CD4-positive, alpha-beta T cell treated with Interleukin-12 subunit alpha and Interleukin-12 subunit beta, for 1 hour (primary cell): ENCODE measurements around the gene CFAP46.
"Not testable (repeated sequence)": the region's sequence is repeated elsewhere in the genome, so short reads cannot be mapped to it uniquely, and the experiment has no call there.

ENCODE experiments used
- DNase-seq: peaks from one replicate; pipeline ENCODE4 v3.0.0-alpha.2; 2020

Gene CFAP46

DNA sequence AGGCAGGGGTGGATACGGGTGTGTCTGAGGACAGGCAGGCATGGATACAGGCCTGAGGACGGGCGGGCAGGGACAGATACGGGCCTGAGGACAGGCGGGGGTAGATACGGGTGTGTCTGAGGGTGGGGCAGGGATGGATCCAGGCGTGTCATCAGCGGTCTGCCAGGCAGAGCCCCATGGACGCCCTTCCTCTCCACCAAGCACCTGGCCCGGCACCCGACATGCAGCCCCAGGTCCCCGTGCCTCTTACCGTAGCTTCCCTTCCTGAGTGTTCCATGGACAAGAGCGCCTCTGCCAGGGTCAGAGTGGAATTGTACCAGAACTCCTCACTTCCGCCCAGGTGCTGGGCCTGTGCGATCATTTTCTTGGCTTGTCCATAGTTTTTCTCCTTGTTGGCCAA lies 81.8 kb downstream of the CFAP46 start:
- DNase-seq = no peak

- DNase-seq = no peak
Measured at GRCh38 chr10:132859084-132859855, 83.1 kb downstream of the CFAP46 start.

- no peak for DNase-seq
Measured at GRCh38 chr10:132858121-132859081, 84.0 kb downstream of the CFAP46 start.

DNA sequence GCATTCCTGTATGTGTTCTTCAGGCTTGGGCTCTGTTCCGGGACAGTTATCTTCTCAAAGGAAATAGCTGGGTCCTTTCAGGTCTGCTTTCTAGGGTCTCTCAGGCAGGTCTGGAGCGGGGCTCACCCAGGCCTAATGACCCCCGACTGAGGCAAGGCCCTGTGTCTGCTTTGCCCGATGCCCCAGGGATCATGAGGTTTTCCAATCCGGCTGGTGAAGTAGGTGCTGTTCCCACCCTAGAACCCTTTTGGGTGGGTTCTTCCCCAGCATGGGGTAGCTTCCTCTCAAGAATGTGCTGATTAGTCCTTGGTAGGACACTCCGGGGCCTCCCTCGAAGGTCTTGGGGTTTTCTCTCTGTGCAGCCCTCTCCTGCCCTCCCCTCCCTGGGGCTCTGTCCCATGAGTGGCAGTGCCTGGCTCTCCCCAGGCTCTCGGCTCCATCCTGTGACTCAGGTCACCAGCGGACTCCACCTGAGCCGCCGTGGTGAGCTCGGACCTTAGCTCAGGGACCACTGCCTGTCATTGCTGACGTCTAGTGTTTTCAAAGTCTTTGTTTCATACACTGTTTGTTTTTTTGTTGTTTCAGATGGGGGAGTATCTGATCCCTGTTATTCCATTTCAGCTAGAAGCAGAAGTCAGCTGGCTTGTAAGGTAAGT lies 85.4 kb downstream of the CFAP46 start:
- no peak for DNase-seq

- no peak for DNase-seq
Measured at GRCh38 chr10:132855889-132856288, 86.5 kb downstream of the CFAP46 start.

- no peak for DNase-seq
Measured at GRCh38 chr10:132851451-132851850, 90.9 kb downstream of the CFAP46 start.

GRCh38 chr10:132850896-132851295 lies 91.5 kb downstream of the CFAP46 start:
- DNase-seq = no peak

GRCh38 chr10:132850246-132850645 lies 92.1 kb downstream of the CFAP46 start:
- no peak for DNase-seq

DNA sequence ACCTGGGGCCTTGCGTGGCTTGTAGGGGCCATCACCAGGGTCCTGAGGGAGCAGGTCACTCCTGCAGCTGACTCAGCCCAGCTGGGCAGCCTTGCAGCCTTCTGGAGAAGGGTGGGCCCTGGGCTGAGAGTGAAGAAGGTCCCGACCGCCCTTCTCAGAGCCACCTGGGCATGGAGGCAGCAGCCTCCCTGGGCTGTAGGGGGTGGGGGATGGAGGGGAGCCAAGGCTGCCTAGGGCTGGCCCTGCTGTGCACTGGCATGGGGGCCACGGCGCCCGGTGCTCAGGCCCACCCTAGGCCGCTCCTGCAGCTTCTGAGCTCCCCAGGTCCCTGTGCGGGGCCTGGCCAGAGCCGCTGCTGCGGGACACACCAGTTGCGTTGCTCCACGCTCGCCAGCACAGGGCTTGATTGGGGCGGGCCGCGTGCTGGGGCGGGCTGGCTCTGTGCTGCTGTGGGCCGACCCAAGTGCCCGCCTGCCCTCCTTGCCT lies 92.8 kb downstream of the CFAP46 start:
- no peak for DNase-seq

DNA sequence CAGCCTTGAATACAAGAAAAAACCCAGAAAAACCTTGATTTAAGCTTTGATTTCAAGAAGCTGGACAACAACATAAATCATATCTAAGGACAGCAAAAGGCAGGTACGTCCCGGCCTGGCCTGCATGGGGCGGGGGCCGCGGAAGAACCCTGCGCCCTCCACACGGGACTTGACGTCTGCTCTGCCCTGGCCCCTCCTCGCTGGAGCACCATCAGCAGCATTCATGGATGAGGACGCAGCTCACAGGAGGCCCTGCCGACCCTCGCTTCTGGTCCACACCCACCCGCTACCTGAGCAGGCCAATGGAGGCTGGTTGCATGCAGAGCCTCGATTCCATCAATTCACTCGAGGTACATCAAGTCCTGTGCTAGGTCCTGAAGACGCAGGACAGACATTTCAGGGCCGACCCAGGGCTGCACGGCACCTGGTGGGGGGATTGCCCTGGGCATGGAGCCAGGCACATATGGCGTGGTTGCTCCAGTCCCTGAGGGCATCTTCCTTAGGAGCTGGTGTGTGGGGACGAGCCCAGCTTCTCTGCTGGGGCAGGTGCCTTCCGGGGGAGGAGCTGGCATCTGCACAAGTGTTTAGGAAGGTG lies 93.3 kb downstream of the CFAP46 start:
- no peak for DNase-seq

GRCh38 chr10:132848291-132848701 lies 94.1 kb downstream of the CFAP46 start:
- no peak for DNase-seq

DNA sequence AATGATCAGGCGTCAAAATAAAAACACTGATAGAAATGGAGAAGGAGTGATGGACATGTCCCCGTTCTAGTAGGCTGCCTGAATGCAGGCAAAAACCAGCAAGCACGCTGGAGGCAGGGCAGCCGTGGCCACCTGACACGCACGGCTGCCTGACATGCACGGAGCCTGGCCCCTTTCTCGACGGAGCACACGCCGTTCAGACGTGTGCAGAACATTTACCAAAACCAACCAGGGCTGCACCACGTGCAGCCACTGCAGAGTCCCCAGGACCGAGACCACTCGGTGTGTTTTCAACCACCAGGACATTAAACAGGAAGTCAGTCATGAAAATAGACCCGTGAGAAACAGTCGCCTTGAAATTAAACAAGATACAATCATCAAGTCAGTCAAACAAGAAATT lies 94.5 kb downstream of the CFAP46 start:
- DNase-seq = no peak

GRCh38 chr10:132847416-132847777 lies 95.0 kb downstream of the CFAP46 start:
- no peak for DNase-seq

DNA sequence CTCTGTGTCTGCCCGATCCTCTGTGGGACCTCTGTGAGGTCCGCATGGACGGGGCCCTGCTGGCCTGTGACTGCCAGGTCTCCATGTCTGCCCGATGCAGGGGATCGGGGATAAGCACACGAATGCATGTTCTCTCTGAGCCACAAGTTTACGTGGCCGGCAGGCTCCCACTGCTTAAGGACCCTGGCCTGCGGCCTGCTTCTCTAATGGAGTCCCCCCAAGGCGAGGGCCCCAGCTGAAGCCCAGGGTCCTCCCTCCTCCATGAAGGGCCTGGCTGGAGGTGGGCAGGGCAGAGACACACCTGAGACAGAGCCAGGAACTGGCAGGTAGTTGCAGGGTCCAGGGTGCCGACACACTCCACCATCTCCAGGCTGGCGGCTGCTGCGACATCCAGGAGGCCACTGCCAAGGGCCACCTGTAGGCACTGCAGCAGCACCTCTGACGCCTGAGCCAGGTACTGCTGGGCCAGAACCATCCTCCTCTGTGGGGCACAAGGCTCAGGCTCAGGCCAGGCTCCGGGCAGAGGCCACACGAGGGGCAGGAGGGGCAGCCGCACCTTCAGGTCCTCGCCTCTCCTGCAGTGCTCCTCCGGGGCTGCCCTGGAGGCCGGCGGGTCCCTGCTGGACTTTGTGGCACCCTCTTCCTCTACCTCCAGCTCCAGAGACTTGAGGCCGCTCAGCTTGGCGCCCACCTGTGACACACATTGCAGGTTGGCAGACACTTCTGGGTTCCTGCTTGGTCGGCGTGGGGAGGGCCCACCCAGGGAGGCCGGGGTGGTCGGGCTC lies 95.5 kb downstream of the CFAP46 start:
- no peak for DNase-seq

DNA sequence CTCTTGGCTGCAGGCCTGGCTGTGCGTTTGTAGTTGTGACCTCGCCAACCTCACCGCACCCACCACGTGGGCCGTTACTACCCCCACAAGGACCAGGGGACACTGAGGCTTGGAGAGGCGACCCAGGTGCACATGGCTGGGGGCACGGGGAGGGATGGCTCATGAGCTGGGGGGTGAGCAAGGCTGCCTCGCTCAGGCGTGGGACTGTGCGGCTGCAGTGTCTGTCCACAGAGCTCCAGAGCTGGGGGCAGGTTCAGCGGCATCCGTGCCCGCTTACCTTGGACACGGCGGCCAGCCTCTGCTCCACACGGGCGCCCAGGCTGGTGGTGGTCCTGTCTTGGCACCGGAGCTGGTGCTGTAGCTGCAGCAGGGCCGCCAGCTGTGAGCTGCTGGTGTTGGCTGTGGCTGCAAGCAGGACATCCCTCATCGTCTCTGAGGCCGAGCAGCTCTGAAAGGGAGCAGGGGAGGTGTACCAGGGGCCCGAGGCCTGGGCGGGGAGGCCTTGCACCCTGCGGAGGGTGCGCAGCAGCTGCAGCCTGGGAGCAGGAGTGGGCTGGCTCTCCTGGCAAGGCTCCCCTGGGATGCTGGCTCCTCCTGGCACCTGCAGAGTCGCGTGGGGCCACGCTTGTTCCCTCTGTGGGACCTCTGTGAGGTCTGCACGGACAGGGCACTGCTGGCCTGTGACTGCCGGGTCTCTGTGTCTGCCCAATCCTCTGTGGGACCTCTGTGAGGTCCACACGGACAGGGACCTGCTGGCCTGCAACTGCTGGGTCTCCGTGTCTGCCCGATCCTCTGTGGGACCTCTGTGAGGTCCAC lies 96.4 kb downstream of the CFAP46 start:
- DNase-seq = no peak

DNA sequence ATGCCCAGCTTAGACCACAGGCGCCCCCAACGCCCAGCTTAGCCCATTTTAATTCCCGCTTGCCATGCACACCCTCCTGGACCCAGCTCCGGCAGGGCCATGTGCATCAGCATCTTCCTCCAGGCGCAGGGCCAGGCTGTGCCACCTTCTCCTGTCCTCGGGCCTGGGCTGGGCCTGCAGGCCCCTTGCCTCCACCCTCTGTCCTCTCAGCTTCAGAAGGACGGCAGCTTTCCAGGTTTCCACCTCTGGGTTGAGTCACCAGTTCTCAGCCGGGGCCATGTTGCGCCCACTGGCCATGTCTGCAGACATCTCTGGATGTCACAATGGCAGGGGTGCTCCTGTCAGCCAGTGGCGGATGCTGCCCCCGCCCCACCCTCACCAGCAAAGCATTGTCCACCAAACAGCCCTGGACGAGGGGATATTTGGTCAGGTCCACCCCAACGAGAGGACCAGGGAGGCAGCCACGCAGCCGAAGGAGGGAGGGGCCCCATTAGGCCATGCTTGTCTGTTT lies 97.3 kb downstream of the CFAP46 start:
- no peak for DNase-seq

DNA sequence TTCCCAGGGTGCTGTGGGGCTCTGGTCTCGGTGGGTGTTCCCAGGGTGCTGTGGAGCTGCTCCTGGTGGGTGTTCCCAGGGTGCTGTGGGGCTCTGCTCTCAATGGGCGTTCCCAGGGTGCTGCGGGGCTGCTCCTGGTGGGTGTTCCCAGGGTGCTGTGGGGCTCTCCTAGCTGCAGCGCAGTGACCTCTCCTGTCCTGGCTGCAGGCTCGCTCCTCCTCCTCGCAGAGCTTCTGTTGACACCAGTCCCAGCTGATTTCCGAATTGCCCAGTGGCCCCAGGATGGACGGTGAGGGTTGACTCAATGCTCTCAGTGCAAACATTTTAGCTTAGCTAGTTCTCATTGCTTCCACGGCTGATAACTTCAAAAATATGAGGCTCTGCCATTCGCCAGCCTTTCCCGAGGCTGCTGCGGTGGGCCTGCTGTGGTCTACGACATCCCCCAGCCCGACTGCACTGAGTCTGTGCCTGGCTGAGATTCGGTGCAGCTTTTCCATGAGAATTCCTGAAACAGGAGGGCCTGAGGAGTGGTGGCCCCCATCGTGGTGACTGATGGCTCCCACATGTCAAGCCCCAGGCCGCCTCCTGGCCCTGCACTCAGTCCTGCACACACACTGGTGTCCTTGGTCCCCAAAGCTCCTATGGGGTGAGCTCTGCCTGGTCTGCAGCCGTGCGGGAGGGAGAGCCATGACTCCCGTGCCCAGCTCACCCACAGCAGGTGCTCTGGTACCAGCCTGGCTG lies 98.1 kb downstream of the CFAP46 start:
- no peak for DNase-seq

DNA sequence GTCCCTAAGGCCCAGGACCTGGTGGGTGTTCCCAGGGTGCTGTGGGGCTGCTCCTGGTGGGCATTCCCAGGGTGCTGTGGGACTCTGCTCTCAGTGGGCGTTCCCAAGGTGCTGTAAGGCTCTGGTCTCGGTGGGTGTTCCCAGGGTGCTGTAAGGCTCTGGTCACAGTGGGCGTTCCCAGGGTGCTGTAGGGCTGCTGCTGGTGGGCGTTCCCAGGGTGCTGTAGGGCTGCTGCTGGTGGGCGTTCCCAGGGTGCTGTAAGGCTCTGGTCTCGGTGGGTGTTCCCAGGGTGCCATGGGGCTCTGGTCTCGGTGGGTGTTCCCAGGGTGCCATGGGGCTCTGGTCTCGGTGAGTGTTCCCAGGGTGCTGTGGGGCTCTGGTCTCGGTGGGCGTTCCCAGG lies 99.1 kb downstream of the CFAP46 start:
- not testable (repeated sequence) for DNase-seq

GRCh38 chr10:132842397-132842796 lies 100.0 kb downstream of the CFAP46 start:
- no peak for DNase-seq

DNA sequence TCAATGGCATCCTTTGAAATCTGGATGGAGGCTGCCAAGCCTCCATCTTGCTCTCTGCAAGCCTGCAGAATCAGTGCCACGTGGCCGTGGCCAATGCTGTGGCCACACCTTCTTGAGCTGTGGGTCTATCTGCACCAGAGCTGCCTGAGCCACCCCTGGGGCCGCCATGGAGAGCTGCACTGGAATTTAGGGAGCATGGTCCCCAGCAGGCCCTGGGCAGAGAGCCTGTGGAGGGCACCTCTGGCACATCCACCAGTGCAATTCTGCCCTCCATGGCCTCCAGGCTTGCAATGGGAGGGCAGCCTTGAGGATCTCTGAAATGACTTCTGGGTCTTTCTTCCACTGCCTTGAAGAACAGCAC lies 100.8 kb downstream of the CFAP46 start:
- DNase-seq = no peak
